IMR-90 (cell line): ENCODE measurements around the gene AGMO. TPM values are rescaled to one million over a fixed set of nuclear protein-coding genes. Genes with fewer than 3 reads are reported as not detected.

Experiments
- ATAC-seq: fragments of 200-7000 bp; cut with Tn5 transposase; 2 replicates; pipeline ENCODE4 v1.9.1; 2020; ENCODE audit warnings: low read depth, mild to moderate bottlenecking, moderate library complexity
- BruUV-seq: library from RNA; stranded (reverse); fragments of 400-500 nt; replicated peaks from 2 replicates; lab custom pipeline; 2021; lab: Mats Ljungman, UMichigan
- CTCF ChIA-PET: fragments of 300-600 bp; formaldehyde crosslinking; extraction: SDS; loops from one replicate; lab custom pipeline; 2021; ENCODE audit warnings: antibody characterized with exemption; lab: Yijun Ruan, JAX
- POLR2A ChIA-PET: fragments of 300-600 bp; sonication (Branson Sonifier 250); formaldehyde crosslinking; loops from one replicate; lab custom pipeline; 2022; ENCODE audit warnings: antibody characterized with exemption; ENCODE audit not compliant: unreplicated experiment; lab: Charles Lee
- DNase-seq: peaks from one replicate; pipeline ENCODE4 v3.0.0; 2013
- H2AFZ ChIP-seq: replicated peaks from 2 replicates; pipeline ENCODE3; 2013; ENCODE audit warnings: low read length, mild to moderate bottlenecking; ENCODE audit not compliant: poor library complexity
- H2AK5ac ChIP-seq: 2 replicates; pipeline ENCODE4 v1.6.1; 2013; ENCODE audit warnings: low read depth, low read length, inconsistent platforms
- H2AK9ac ChIP-seq: replicated peaks from 2 replicates; pipeline ENCODE3; 2013; ENCODE audit warnings: mild to moderate bottlenecking, low read depth, low read length, moderate library complexity; ENCODE audit not compliant: poor library complexity
- H2BK120ac ChIP-seq: 2 replicates; pipeline ENCODE4 v1.6.1; 2013; ENCODE audit warnings: low read depth, low read length, inconsistent platforms
- H2BK15ac ChIP-seq: 3 replicates; pipeline ENCODE4 v1.6.1; 2013; ENCODE audit warnings: low read depth, low read length, inconsistent platforms
- H2BK20ac ChIP-seq: 2 replicates; pipeline ENCODE4 v1.6.1; 2013; ENCODE audit warnings: low read depth, mild to moderate bottlenecking, inconsistent platforms, low read length, moderate library complexity
- H2BK5ac ChIP-seq: 2 replicates; pipeline ENCODE4 v1.6.1; 2013; ENCODE audit warnings: mild to moderate bottlenecking, low read depth, low read length, inconsistent platforms; ENCODE audit not compliant: poor library complexity, severe bottlenecking
- H3K14ac ChIP-seq: replicated peaks from 2 replicates; pipeline ENCODE4 v1.6.1; 2013; ENCODE audit warnings: low read depth, low read length, inconsistent platforms
- H3K18ac ChIP-seq: 2 replicates; pipeline ENCODE4 v1.6.1; 2013; ENCODE audit warnings: low read depth, low read length, control low read depth
- H3K23ac ChIP-seq: 2 replicates; pipeline ENCODE4 v1.6.1; 2013; ENCODE audit warnings: low read depth, low read length, inconsistent platforms
- H3K27ac ChIP-seq: 2 replicates; pipeline ENCODE4 v1.5.1; 2013; ENCODE audit warnings: mild to moderate bottlenecking, control low read depth, low read length; ENCODE audit not compliant: insufficient read depth
- H3K27me3 ChIP-seq: 2 replicates; pipeline ENCODE4 v1.6.1; 2013; ENCODE audit warnings: low read length; ENCODE audit not compliant: control insufficient read depth, insufficient read depth
- H3K36me3 ChIP-seq: 2 replicates; pipeline ENCODE4 v1.6.1; 2013; ENCODE audit warnings: low read length, mixed read lengths; ENCODE audit not compliant: control insufficient read depth, insufficient read depth
- H3K4ac ChIP-seq: 2 replicates; pipeline ENCODE4 v1.6.1; 2013; ENCODE audit warnings: low read depth, low read length, inconsistent platforms
- H3K4me1 ChIP-seq: 2 replicates; pipeline ENCODE4 v1.6.1; 2013; ENCODE audit warnings: low read length, mixed read lengths; ENCODE audit not compliant: control insufficient read depth, insufficient read depth
- H3K4me2 ChIP-seq: 2 replicates; pipeline ENCODE4 v1.6.1; 2013; ENCODE audit warnings: low read depth, mild to moderate bottlenecking, control low read depth, low read length, moderate library complexity
- H3K4me3 ChIP-seq: 2 replicates; pipeline ENCODE4 v1.5.1; 2013; ENCODE audit warnings: low read depth, mild to moderate bottlenecking, control low read depth, low read length, moderate library complexity; ENCODE audit not compliant: insufficient read depth
- H3K56ac ChIP-seq: 2 replicates; pipeline ENCODE4 v1.6.1; 2013; ENCODE audit warnings: low read length, inconsistent platforms; ENCODE audit not compliant: insufficient read depth; ENCODE audit errors: extremely low read depth
- H3K79me1 ChIP-seq, 2 experiments: 2 replicates each; pipeline ENCODE4 v1.6.1; 2013; ENCODE audit warnings: low read length in 2 of 2, inconsistent platforms in 1 of 2, low read depth in 1 of 2
- H3K9ac ChIP-seq: 2 replicates; pipeline ENCODE4 v1.6.1; 2013; ENCODE audit warnings: low read depth, low read length, control low read depth
- H3K9me1 ChIP-seq: 2 replicates; pipeline ENCODE4 v1.6.1; 2013; ENCODE audit warnings: low read length, inconsistent platforms; ENCODE audit not compliant: insufficient read depth
- H3K9me3 ChIP-seq: 2 replicates; pipeline ENCODE4 v1.6.1; 2013; ENCODE audit warnings: low read length; ENCODE audit not compliant: control insufficient read depth, insufficient read depth
- H4K20me1 ChIP-seq: 2 replicates; pipeline ENCODE4 v1.6.1; 2013; ENCODE audit warnings: low read length, inconsistent platforms; ENCODE audit not compliant: insufficient read depth
- H4K5ac ChIP-seq: 2 replicates; pipeline ENCODE4 v1.6.1; 2013; ENCODE audit warnings: mild to moderate bottlenecking, low read depth, low read length, control low read depth
- H4K8ac ChIP-seq, 2 experiments: 2 replicates each; pipeline ENCODE4 v1.6.1; 2013; ENCODE audit warnings: low read depth in 2 of 2, low read length in 2 of 2, control low read depth in 1 of 2, inconsistent platforms in 1 of 2
- H4K91ac ChIP-seq: 2 replicates; pipeline ENCODE4 v1.6.1; 2013; ENCODE audit warnings: low read depth, low read length, inconsistent platforms; ENCODE audit not compliant: insufficient read depth
- CHD1 ChIP-seq: IDR thresholded peaks from 2 replicates; pipeline ENCODE4 v1.6.1; 2012; ENCODE audit warnings: low read depth, low read length, improper control_type of control experiment
- ELK1 ChIP-seq: fragments of 150-350 bp; IDR thresholded peaks from 2 replicates; pipeline ENCODE4 v1.6.1; 2016; ENCODE audit warnings: low read depth, mild to moderate bottlenecking, low read length, moderate library complexity, borderline replicate concordance
- FOS ChIP-seq: fragments of 150-350 bp; IDR thresholded peaks from 2 replicates; pipeline ENCODE4 v1.6.1; 2016; ENCODE audit warnings: low read depth, low read length
- MAFK ChIP-seq: IDR thresholded peaks from 2 replicates; pipeline ENCODE4 v1.6.1; 2012; ENCODE audit warnings: low read depth, low read length, improper control_type of control experiment
- NFE2L2 ChIP-seq: fragments of 150-350 bp; IDR thresholded peaks from 2 replicates; pipeline ENCODE4 v1.6.1; 2016; ENCODE audit warnings: low read depth, mild to moderate bottlenecking, low read length
- RAD21 ChIP-seq: IDR thresholded peaks from 2 replicates; pipeline ENCODE4 v1.6.1; 2012; ENCODE audit warnings: low read length, improper control_type of control experiment
- RCOR1 ChIP-seq: IDR thresholded peaks from 2 replicates; pipeline ENCODE4 v1.6.1; 2012; ENCODE audit warnings: mild to moderate bottlenecking, low read length, improper control_type of control experiment; ENCODE audit not compliant: insufficient replicate concordance
- SMC3 ChIP-seq: fragments of 150-350 bp; IDR thresholded peaks from 2 replicates; pipeline ENCODE4 v1.6.1; 2016; ENCODE audit warnings: low read depth, mild to moderate bottlenecking, antibody characterized with exemption, low read length, moderate library complexity
- WGBS, 2 experiments: methylation state at CpG; one replicate each; pipeline versions ENCODE4 v1.1.5 to v1.1.7; 2013; ENCODE audit warnings: missing lambda C conversion rate in 2 of 2; ENCODE audit not compliant: insufficient read length in 1 of 2; ENCODE audit errors: extremely low coverage in 2 of 2; 5-methylcytosine and 5-hydroxymethylcytosine counted together
- dilution Hi-C: fragments of 300-500 bp; cut with HindIII; formaldehyde crosslinking; loops from one replicate; pipeline ENCODE4 v1.14.3; 2018; ENCODE audit warnings: low sequenced_read_pairs; ENCODE audit not compliant: unreplicated experiment
- in situ Hi-C: fragments of 300-500 bp; cut with MboI; formaldehyde crosslinking; loops from 3 replicates; pipeline ENCODE4 v1.14.3; 2019; ENCODE audit warnings: low sequenced_read_pairs, inconsistent platforms, mixed read lengths
- intact Hi-C: fragments of 100-400 bp; cut with micrococcal nuclease; formaldehyde crosslinking; loops from 2 replicates; pipeline ENCODE4 v1.10.0; 2022
- polyA plus RNA-seq, 3 experiments: library from polyadenylated mRNA; depleted of rRNA; stranded (reverse); fragments of >200 nt; gene quantifications; 2 replicates each; pipeline ENCODE4 v1.2.3, GENCODE V29; 2012; ENCODE audit warnings: low replicate concordance in 1 of 3
- total RNA-seq: library from RNA; depleted of rRNA; stranded (reverse); fragments of >200 nt; gene quantifications from 2 replicates; pipeline ENCODE4 v1.2.3, GENCODE V29; 2012

Gene AGMO
- total and polyA plus RNA-seq, 2 of the 4 experiments (the other 2 are of a cell fraction): not detected

GRCh38 chr7:15582773-15583172 is 21.0 kb upstream of the AGMO start:
- BruUV-seq: no TSS peak
- H3K4me1 ChIP-seq: no peaks in the 10 kb centered on the region
- H2BK20ac ChIP-seq: no peak overlapping the region
- no peak for ATAC-seq
- no peaks in the 10 kb centered on the region for H3K9me1 ChIP-seq
- H3K27ac ChIP-seq: no peak overlapping the region
- no peaks in the 10 kb centered on the region for H3K79me1 ChIP-seq
- H3K9ac ChIP-seq: no peak overlapping the region
- no peak overlapping the region for H3K23ac ChIP-seq
- no peak overlapping the region for H4K91ac ChIP-seq
- intact Hi-C loops: no loop called here
- H3K14ac ChIP-seq: no peak overlapping the region
- no peaks in the 10 kb centered on the region for H3K36me3 ChIP-seq
- no peak overlapping the region for H4K5ac ChIP-seq
- no peak overlapping the region for H2AK5ac ChIP-seq
- WGBS, 2 experiments: 100% methylated on average over 1 of the region's 1 CpG; no CpG with 5 or more reads in 1 of the 2 experiments
- ChIA-PET POLR2A (no interaction called here), CTCF (no interaction called here)
- no peak overlapping the region for H3K4ac ChIP-seq
- no peak overlapping the region for H3K4me3 ChIP-seq
- H3K4me2 ChIP-seq: no peak overlapping the region
- no peak overlapping the region for H2BK15ac ChIP-seq
- H3K27me3 ChIP-seq: no peaks in the 10 kb centered on the region
- H2AFZ ChIP-seq: no peak overlapping the region
- dilution Hi-C loops: no loop called here
- no peak overlapping the region for H3K56ac ChIP-seq
- no peaks in the 10 kb centered on the region for H4K20me1 ChIP-seq
- H3K18ac ChIP-seq: no peak overlapping the region
- no peak overlapping the region for H2BK120ac ChIP-seq
- H4K8ac ChIP-seq: no peak overlapping the region
- in situ Hi-C loops: no loop called here
- peaks cover 5% of the 10 kb centered on the region for H3K9me3 ChIP-seq
- H2AK9ac ChIP-seq: no peak overlapping the region
- no peak for DNase-seq
- TF ChIP-seq ELK1: no peak
- TF ChIP-seq MAFK: no peak
- TF ChIP-seq SMC3: no peak
- TF ChIP-seq RCOR1: no peak
- no peak for TF ChIP-seq NFE2L2
- TF ChIP-seq FOS: no peak
- no peak for TF ChIP-seq CHD1
- TF ChIP-seq RAD21: no peak
- H2BK5ac ChIP-seq: no peak overlapping the region
